B cell (primary cell): Measurements from ENCODE around the gene FDX1.

ENCODE experiments used
- CTCF ChIP-seq: fragments of 200-600 bp; IDR thresholded peaks from one replicate; pipeline ENCODE4 v1.8.0; 2022; ENCODE audit warnings: antibody characterized with exemption, mild to moderate bottlenecking
- EZH2 ChIP-seq: IDR thresholded peaks from 2 replicates; pipeline ENCODE4 v1.6.1; 2012; ENCODE audit warnings: borderline replicate concordance, low read depth, mild to moderate bottlenecking, moderate library complexity, low read length; ENCODE audit not compliant: insufficient read depth, poor library complexity, severe bottlenecking

- TF ChIP-seq CTCF (no peak), EZH2 (no peak)
These were observed 15.7 kb downstream of the FDX1 start for GRCh38 chr11:110445437-110445836.
